COR-L47 (cell line): ENCODE measurements around the gene EEFSEC.

Experiments
- DNase-seq: peaks from one replicate; lab custom pipeline; 2025; lab: John Stamatoyannopoulos, UW

The EEFSEC gene

GRCh38 chr3:128217702-128218547 lies 64.6 kb downstream of the EEFSEC start:
- DNase-seq, result no peak

GRCh38 chr3:128218548-128219257 lies 65.4 kb downstream of the EEFSEC start:
- no peak for DNase-seq

GRCh38 chr3:128221328-128221727 lies 68.0 kb downstream of the EEFSEC start:
- no peak for DNase-seq

DNA sequence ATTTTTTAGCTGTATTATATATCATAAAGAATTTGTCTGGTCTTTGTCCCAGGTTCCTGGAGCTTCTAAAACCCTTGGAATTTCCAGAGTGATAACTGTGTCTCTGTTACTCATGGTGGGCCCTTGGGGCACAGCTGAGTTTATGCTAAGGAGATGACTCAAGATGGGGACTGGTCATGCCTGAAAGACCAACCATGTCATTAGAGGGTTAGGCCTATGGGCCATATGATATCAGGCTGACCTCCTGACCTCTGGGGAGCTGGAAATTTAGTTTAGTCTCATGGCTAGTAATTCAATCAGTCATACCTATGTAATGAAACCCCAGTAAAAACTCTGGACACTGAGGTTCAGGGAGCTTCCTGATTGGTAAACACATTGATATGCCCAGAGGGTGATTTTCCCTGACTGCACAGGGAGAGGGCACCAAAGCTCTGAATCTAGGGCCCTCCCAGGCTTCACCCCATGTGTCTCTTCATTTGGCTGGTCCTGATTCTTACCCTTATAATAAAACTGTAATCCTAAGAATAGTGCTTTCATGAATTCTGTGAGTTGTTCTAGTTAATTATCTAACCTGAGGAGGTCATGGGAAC lies 69.6 kb downstream of the EEFSEC start:
- DNase-seq, result no peak

DNA sequence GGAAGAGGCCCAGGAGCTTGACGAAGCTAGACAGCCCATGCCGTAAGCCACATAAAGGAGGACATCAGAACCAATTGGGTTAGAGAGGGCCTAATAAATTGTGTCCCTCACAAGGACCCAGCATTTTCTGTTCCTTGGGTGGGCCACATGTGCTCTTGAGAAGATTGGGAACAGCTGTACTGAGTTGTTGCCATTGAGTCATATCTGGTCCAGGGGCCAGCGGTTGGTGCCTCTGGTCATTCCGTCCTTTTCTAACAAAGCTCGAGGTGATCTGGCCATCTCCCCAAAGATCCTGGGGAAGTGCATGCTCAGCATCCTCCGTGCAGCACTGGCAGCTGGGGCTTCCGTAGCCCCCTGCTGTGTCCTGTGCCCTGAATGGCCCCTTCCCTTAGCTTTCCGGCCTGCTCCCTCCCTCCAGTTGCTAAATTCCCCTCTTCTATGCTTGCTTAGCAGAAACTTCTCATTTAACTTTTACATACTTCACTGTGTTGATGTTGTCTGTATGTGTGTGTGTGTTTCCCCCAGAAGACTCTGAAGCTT lies 73.0 kb downstream of the EEFSEC start:
- DNase-seq, result no peak

DNA sequence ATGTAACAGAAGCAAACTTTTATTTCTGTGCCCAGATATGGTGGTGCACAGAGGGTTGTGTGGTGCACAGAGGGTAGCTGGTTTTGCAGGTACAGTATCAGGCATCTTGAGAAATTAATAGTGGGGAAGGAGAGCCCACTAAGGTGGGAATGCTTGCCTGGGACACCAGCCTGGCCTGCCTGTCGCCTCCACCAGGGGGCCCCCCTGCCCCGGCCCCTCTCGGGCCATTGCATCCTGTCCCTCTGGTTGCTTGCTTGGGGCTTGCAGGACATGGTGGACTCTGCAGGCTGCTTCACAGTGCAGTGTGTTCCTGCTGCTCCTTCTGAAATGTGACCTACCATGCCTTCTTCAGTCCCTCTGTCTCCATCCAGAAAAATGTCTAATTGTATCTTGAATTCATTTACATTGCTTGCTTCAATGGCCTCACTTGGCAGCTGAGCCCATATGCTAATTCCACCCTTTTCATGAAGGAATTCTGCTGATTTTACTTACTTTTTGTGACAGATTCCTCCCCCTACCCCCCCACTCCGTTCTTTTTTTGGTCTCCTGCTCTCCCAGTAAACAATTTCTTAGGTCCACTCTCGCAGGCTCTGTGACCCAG lies 73.6 kb downstream of the EEFSEC start:
- peak; percentile 5 for DNase-seq

DNA sequence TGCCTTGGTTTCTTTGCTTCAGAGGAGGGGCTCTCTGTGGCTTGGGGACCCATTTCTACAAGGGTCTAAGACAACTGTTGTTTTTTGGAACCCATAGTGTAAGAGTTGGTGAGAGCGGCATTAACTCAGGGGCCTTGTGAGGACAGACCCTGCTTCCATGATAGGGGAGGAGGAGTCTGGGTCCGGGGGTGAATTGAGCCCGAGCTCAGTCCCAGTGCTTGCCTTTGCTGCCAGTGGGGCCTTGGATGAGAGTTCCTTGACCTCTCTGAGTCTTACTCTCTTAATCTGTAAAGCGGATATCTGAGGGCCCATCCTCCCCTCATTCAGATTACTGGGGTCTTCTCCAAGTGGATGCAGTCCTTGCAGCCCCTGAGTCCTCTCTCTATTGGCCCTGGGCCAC lies 74.2 kb downstream of the EEFSEC start:
- no peak for DNase-seq

GRCh38 chr3:128228366-128228910 lies 75.2 kb downstream of the EEFSEC start:
- DNase-seq, result no peak

GRCh38 chr3:128229106-128229857 lies 76.0 kb downstream of the EEFSEC start:
- DNase-seq, result no peak

- no peak for DNase-seq
These were observed 78.3 kb downstream of the EEFSEC start for GRCh38 chr3:128231606-128232005.

- DNase-seq, result no peak
These were observed 79.3 kb downstream of the EEFSEC start for GRCh38 chr3:128232376-128233178.

DNA sequence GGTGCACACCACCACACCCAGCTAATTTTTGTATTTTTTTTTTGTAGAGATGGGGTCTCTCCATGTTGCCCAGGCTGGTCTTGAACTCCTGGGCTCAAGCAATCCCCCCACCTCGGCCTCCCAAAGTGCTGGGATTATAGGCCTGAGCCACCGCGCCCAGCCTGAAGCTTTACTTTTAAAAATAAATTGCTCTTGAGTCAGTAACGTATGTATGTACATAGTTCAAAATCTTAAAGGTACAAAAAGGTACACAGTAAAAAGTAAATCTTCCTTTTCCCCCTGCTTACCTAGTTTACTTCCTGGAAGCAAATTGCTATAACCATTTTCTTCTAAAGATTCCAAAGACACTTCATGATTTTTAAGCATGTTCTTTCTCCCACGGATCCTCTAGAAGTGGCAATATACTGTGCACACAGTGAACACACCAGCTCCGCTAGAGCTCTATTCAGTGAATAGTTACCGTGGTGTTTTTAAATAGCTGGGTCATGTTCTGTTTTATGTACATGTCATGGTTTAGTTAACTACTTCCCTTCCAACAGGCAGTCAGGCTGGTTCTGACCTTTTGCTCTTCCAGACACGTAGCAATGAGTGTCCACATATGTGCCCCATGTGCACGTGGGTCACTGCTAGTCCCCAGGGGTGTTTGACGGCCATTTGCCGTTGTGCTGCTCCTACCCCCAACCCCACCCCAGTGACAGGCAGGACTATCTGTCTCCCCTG lies 82.1 kb downstream of the EEFSEC start:
- no peak for DNase-seq

DNA sequence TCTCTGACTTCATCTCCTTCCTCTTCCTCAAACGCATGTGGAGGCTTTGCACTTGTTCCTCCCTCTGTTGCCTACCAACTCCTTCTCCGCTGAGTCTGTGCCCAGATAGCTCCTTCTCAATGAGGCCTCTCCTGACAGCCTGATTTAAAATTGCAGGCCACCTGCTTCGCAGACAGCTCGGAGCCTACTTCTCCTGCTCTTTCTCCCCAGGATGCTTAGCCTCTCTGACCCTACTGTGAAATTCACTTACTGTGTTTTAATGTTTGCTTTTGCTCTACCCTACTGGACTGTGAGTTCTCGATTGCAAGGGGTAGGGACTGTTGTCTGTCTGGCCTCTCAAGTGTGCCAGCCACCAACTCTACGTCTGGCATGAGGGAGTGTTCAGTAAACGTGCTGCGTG lies 83.4 kb downstream of the EEFSEC start:
- DNase-seq, result peak; percentile 82

GRCh38 chr3:128237348-128238183 lies 84.3 kb downstream of the EEFSEC start:
- peak; percentile 54 for DNase-seq

GRCh38 chr3:128238184-128238489 lies 84.9 kb downstream of the EEFSEC start:
- no peak for DNase-seq

- DNase-seq, result no peak
These were observed 86.0 kb downstream of the EEFSEC start for GRCh38 chr3:128239304-128239703.

- no peak for DNase-seq
These were observed 87.0 kb downstream of the EEFSEC start for GRCh38 chr3:128240232-128240631.

DNA sequence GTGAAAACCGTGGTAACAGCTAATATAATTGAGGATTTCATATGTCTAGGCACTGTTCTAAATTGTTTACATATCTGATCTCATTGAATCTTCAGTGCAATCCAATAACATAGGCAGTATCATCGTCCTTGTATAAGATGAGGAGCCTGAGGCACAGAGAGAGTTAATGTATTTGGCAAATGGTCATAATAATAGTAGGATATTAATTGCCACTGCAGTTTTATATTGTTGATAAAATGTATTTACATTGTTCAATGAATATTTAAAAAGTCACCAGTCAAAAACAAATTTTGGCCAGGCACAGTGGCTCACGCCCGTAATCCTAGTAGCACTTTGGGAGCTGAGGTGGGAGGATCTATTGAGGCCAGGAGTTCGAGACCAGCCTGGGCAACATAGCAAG lies 88.5 kb downstream of the EEFSEC start:
- no peak for DNase-seq
